DOHH2 (cell line): ENCODE measurements around the gene TOMM34.

Experiments
- H3F3A ChIP-seq: fragments of 200-600 bp; sonication (generic), shearing (Covaris generic); 2 replicates; pipeline ENCODE4 v1.6.0; 2016; ENCODE audit warnings: antibody characterized with exemption, mild to moderate bottlenecking; ENCODE audit not compliant: control insufficient read depth, insufficient read depth
- H3K27ac ChIP-seq: fragments of 200-600 bp; sonication (generic); 2 replicates; pipeline ENCODE4 v1.5.1; 2014; ENCODE audit warnings: low read depth, mild to moderate bottlenecking, low read length, moderate library complexity
- H3K27me3 ChIP-seq: fragments of 200-600 bp; sonication (generic); 2 replicates; pipeline ENCODE4 v1.6.1; 2014; ENCODE audit warnings: mild to moderate bottlenecking, low read length, mixed read lengths; ENCODE audit not compliant: control insufficient read depth
- H3K36me3 ChIP-seq: fragments of 200-600 bp; sonication (generic); 2 replicates; pipeline ENCODE4 v1.6.1; 2014; ENCODE audit warnings: mild to moderate bottlenecking, low read length, moderate library complexity, mixed read lengths; ENCODE audit not compliant: control insufficient read depth
- H3K4me1 ChIP-seq: fragments of 200-600 bp; sonication (generic); 2 replicates; pipeline ENCODE4 v1.6.1; 2014; ENCODE audit warnings: mild to moderate bottlenecking, low read length, mixed read lengths; ENCODE audit not compliant: control insufficient read depth
- H3K4me2 ChIP-seq: fragments of 200-600 bp; sonication (generic); 2 replicates; pipeline ENCODE4 v1.6.0; 2014; ENCODE audit warnings: mild to moderate bottlenecking, low read length, moderate library complexity
- H3K4me3 ChIP-seq: fragments of 200-600 bp; sonication (generic); 2 replicates; pipeline ENCODE4 v1.5.1; 2014; ENCODE audit warnings: mild to moderate bottlenecking, low read length, mixed read lengths
- H3K79me2 ChIP-seq: fragments of 200-600 bp; sonication (generic); 2 replicates; pipeline ENCODE4 v1.6.1; 2014; ENCODE audit warnings: mild to moderate bottlenecking, low read length, mixed read lengths; ENCODE audit not compliant: control insufficient read depth
- H3K9me2 ChIP-seq: fragments of 200-600 bp; sonication (generic); replicated peaks from 2 replicates; pipeline ENCODE4 v1.6.1; 2014; ENCODE audit warnings: mild to moderate bottlenecking, low read length, mixed read lengths; ENCODE audit not compliant: control insufficient read depth
- H3K9me3 ChIP-seq: fragments of 200-600 bp; sonication (generic); 2 replicates; pipeline ENCODE4 v1.6.1; 2014; ENCODE audit warnings: antibody characterized with exemption, low read length, mixed read lengths; ENCODE audit not compliant: control insufficient read depth, insufficient read depth
- H4K20me1 ChIP-seq: fragments of 200-600 bp; sonication (generic); 2 replicates; pipeline ENCODE4 v1.6.0; 2014; ENCODE audit warnings: low read depth, mild to moderate bottlenecking, antibody characterized with exemption, low read length, moderate library complexity; ENCODE audit not compliant: control insufficient read depth, insufficient read depth
- EZH2phosphoT487 ChIP-seq: fragments of 200-600 bp; sonication (generic); IDR thresholded peaks from 2 replicates; pipeline ENCODE4 v1.6.1; 2017; ENCODE audit warnings: borderline replicate concordance, mild to moderate bottlenecking, antibody characterized with exemption, low read length, moderate library complexity, mixed read lengths
- TF ChIP-seq, protein P1 (sequence below): fragments of 200-600 bp; sonication (generic); IDR thresholded peaks from one replicate; pipeline ENCODE4 v1.5.1; 2014; ENCODE audit warnings: antibody characterized with exemption, mild to moderate bottlenecking, low read depth, low read length; ENCODE audit not compliant: poor library complexity, severe bottlenecking

TOMM34 gene

DNA sequence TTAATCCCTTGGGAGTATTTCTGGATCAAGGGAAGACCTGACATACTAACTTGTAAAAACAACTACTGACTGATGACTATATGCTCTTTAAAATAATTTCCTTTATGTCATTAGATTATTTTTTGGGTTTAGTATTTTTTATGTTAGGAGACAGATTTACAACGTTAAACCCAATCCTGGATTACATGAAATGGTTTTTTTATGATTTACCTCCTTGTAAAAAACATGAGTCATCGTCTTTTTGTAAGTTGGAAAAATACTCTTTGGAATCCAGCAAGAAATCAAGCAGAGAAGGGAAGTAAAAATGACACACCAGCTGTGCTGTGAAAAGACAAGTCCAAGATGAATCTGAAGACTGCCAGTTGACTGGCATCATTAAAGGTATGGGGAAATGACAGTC is 12.9 kb upstream of the TOMM34 start:
- no peak overlapping the region for H3K4me2 ChIP-seq
- no peaks in the 10 kb centered on the region for H3K9me3 ChIP-seq
- H3K79me2 ChIP-seq, result peaks cover 95% of the 10 kb centered on the region
- peaks cover 53% of the 10 kb centered on the region for H3K4me1 ChIP-seq
- no peaks in the 10 kb centered on the region for H3K27me3 ChIP-seq
- no peaks in the 10 kb centered on the region for H3K9me2 ChIP-seq
- H4K20me1 ChIP-seq, result peaks cover 8% of the 10 kb centered on the region; the same call in 1 of the 2 replicates
- H3K27ac ChIP-seq, result no peak overlapping the region
- peaks cover 91% of the 10 kb centered on the region for H3K36me3 ChIP-seq
- no peak overlapping the region for H3K4me3 ChIP-seq
- TF ChIP-seq, protein P1, sequence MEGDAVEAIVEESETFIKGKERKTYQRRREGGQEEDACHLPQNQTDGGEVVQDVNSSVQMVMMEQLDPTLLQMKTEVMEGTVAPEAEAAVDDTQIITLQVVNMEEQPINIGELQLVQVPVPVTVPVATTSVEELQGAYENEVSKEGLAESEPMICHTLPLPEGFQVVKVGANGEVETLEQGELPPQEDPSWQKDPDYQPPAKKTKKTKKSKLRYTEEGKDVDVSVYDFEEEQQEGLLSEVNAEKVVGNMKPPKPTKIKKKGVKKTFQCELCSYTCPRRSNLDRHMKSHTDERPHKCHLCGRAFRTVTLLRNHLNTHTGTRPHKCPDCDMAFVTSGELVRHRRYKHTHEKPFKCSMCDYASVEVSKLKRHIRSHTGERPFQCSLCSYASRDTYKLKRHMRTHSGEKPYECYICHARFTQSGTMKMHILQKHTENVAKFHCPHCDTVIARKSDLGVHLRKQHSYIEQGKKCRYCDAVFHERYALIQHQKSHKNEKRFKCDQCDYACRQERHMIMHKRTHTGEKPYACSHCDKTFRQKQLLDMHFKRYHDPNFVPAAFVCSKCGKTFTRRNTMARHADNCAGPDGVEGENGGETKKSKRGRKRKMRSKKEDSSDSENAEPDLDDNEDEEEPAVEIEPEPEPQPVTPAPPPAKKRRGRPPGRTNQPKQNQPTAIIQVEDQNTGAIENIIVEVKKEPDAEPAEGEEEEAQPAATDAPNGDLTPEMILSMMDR, result no peak
- TF ChIP-seq EZH2phosphoT487, result no peak
- peaks cover 20% of the 10 kb centered on the region for H3F3A ChIP-seq

- TF ChIP-seq, protein P1, result no peak
- H3K36me3 ChIP-seq, result peaks cover 80% of the 10 kb centered on the region
- H3K9me3 ChIP-seq, result no peaks in the 10 kb centered on the region
- H3K9me2 ChIP-seq, result no peaks in the 10 kb centered on the region
- H4K20me1 ChIP-seq, result peaks cover 8% of the 10 kb centered on the region; the same call in 1 of the 2 replicates
- peaks cover 96% of the 10 kb centered on the region for H3K79me2 ChIP-seq
- no peaks in the 10 kb centered on the region for H3K27me3 ChIP-seq
- H3K4me2 ChIP-seq, result peak overlapping the region; percentile 89
- peak overlapping the region; percentile 88 for H3K27ac ChIP-seq
- H3K4me3 ChIP-seq, result peak overlapping the region; percentile 95
- peaks cover 46% of the 10 kb centered on the region for H3K4me1 ChIP-seq
- H3F3A ChIP-seq, result peaks cover 20% of the 10 kb centered on the region
These were observed 10.1 kb upstream of the TOMM34 start for GRCh38 chr20:44970243-44970757.

DNA sequence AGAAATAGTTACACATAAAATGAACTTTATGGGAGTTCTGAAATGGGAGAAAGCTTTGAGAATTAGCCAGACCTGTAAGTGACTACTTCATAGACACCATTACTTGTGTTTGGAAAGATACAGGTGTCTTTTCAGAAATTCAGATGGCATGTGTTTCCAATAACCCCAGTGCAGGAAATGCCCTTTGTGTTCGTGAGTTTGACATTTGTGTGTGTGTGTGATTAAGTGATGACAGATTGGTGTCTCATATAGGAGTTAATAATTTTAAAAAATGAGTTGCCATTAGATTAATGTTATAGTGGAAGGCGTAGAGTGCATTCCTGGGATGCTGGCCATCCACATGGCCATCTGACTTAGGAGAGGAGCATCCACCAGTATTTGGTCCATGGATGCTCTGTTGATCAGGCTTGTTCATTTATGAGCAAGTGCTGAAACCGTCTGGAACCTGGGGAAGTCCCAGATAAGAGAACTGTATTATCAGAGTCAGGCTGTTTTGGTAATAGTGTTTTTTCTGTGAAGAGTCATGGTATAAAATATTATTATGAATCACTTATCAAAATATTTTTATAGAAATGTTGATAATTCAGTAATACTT is 9.2 kb upstream of the TOMM34 start:
- peaks cover 87% of the 10 kb centered on the region for H3K79me2 ChIP-seq
- peaks cover 8% of the 10 kb centered on the region; the same call in 1 of the 2 replicates for H4K20me1 ChIP-seq
- H3K4me1 ChIP-seq, result peaks cover 53% of the 10 kb centered on the region
- H3K27me3 ChIP-seq, result no peaks in the 10 kb centered on the region
- peak overlapping the region; percentile 88 for H3K27ac ChIP-seq
- TF ChIP-seq, protein P1, result no peak
- no peak for TF ChIP-seq EZH2phosphoT487
- H3K9me2 ChIP-seq, result no peaks in the 10 kb centered on the region
- H3F3A ChIP-seq, result peaks cover 23% of the 10 kb centered on the region
- peak overlapping the region; percentile 95 for H3K4me3 ChIP-seq
- no peaks in the 10 kb centered on the region for H3K9me3 ChIP-seq
- H3K36me3 ChIP-seq, result peaks cover 72% of the 10 kb centered on the region
- peak overlapping the region; percentile 89 for H3K4me2 ChIP-seq
